ENCODE measurements around the gene MRPS2. TPM values are rescaled to one million over a fixed set of nuclear protein-coding genes. Genes with fewer than 3 reads are reported as not detected.
"Not testable (repeated sequence)": the region's sequence is repeated elsewhere in the genome, so short reads cannot be mapped to it uniquely, and the experiment has no call there.

MRPS2 gene
- total and polyA plus RNA-seq, 2 experiments from 2014 or later = 22.4 to 59.1 TPM

DNA sequence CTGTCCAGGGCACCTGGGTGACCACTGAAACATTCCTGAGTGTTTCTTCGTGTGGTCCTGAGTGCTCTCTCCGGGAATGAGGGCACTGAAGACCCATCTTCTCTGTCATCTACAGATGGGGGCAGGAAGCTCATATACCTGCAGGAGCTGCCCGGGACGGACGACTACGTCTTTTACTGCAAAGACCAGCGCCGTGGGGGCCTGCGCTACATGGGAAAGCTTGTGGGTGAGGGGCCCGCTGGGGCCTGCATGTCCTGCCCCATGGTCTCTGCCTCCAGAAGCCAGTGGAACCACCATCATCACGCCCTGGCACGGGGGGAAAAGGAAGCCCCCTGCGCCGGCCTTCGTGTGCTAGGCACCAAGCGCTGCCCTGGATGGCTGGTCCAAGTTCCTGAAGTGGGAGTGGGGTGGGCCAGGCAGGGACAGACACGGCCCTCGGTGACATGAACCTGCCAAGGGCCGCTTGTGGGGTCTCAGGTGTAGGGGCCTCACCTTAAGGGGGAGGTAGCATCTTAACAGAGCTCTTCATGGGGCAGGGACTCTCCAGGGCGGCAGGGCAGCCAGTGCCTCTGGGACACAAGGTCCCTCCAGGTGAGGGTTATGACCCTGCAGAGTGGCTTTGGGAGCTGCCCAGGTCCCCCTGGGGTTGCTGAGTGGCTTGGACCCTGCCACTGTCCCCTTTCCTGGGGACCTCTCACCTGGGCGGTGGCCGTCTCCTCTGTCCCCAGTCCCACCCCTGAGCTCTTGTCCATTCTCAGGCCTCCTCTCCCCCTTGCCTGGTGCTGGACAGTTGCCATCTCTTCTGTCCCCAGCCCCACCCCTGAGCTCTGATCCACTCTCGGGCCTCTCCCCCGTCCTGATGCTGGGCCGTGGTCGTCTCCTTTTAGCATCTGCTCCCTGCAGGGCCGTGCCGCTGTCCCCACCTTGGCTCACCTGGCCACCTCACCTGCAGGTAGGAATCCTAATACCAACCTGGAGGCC, 47.6 kb downstream of the MRPS2 start:
- H3K4me3 ChIP-seq = no peak overlapping the region
- H3K9me3 ChIP-seq (ENCODE audit: low read depth) = no peaks in the 10 kb centered on the region
- H3K9me2 ChIP-seq (replicated peaks; ENCODE audit: insufficient read depth) = no peaks in the 10 kb centered on the region
- no peaks in the 10 kb centered on the region for H4K20me1 ChIP-seq (ENCODE audit: insufficient read depth, poor library complexity, severe bottlenecking)
- 89% methylated on average over 26 of the region's 28 CpGs for WGBS (ENCODE audit: low lambda C conversion rate, missing lambda C conversion rate)
- TF ChIP-seq EZH2 (IDR thresholded peaks at IDR 0.05; ENCODE audit: borderline replicate concordance) = no peak
- H3K4me2 ChIP-seq = no peak overlapping the region
- no peak overlapping the region for H3K27ac ChIP-seq
- no peaks in the 10 kb centered on the region for H3K79me2 ChIP-seq
- H3K27me3 ChIP-seq = no peaks in the 10 kb centered on the region
- no peaks in the 10 kb centered on the region for H3K36me3 ChIP-seq (replicated peaks; ENCODE audit: insufficient read depth, low read depth)
- DNase-seq (ENCODE audit: low spot score) = no peak
- no peaks in the 10 kb centered on the region for H3K4me1 ChIP-seq (ENCODE audit: insufficient read depth)
- H2AFZ ChIP-seq = no peak overlapping the region

- DNase-seq (ENCODE audit: low spot score); H3K9me2 ChIP-seq (replicated peaks; ENCODE audit: insufficient read depth); H3K4me1 ChIP-seq (ENCODE audit: insufficient read depth); H2AFZ ChIP-seq; H3K27me3 ChIP-seq; H3K9me3 ChIP-seq (ENCODE audit: low read depth); H3K79me2 ChIP-seq; H3K27ac ChIP-seq; H3K4me3 ChIP-seq; H4K20me1 ChIP-seq (ENCODE audit: insufficient read depth, poor library complexity, severe bottlenecking); H3K36me3 ChIP-seq (replicated peaks; ENCODE audit: insufficient read depth, low read depth); H3K4me2 ChIP-seq: not testable (repeated sequence)
- 82% methylated on average over 26 of the region's 28 CpGs for WGBS (ENCODE audit: low lambda C conversion rate, missing lambda C conversion rate)
Observed at GRCh38 chr9:135549478-135550343, 49.2 kb downstream of the MRPS2 start.

- no peak overlapping the region for H3K4me3 ChIP-seq
- TF ChIP-seq EZH2phosphoT487 (IDR thresholded peaks at IDR 0.05; ENCODE audit: low read depth, severe bottlenecking, unreplicated experiment) (no peak), EZH2 (IDR thresholded peaks at IDR 0.05; ENCODE audit: borderline replicate concordance) (no peak)
- TF ChIP-seq, protein P1, sequence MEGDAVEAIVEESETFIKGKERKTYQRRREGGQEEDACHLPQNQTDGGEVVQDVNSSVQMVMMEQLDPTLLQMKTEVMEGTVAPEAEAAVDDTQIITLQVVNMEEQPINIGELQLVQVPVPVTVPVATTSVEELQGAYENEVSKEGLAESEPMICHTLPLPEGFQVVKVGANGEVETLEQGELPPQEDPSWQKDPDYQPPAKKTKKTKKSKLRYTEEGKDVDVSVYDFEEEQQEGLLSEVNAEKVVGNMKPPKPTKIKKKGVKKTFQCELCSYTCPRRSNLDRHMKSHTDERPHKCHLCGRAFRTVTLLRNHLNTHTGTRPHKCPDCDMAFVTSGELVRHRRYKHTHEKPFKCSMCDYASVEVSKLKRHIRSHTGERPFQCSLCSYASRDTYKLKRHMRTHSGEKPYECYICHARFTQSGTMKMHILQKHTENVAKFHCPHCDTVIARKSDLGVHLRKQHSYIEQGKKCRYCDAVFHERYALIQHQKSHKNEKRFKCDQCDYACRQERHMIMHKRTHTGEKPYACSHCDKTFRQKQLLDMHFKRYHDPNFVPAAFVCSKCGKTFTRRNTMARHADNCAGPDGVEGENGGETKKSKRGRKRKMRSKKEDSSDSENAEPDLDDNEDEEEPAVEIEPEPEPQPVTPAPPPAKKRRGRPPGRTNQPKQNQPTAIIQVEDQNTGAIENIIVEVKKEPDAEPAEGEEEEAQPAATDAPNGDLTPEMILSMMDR (IDR thresholded peaks at IDR 0.05; ENCODE audit: poor library complexity) = no peak
- no peaks in the 10 kb centered on the region for H3K9me3 ChIP-seq (ENCODE audit: low read depth)
- H3K4me1 ChIP-seq (ENCODE audit: insufficient read depth) = no peaks in the 10 kb centered on the region
- H3K36me3 ChIP-seq (replicated peaks; ENCODE audit: insufficient read depth, low read depth) = no peaks in the 10 kb centered on the region
- WGBS (ENCODE audit: low lambda C conversion rate, missing lambda C conversion rate) = 87% methylated on average over 16 of the region's 17 CpGs
- no peak overlapping the region for H2AFZ ChIP-seq
- no peaks in the 10 kb centered on the region for H4K20me1 ChIP-seq (ENCODE audit: insufficient read depth, poor library complexity, severe bottlenecking)
- H3K4me2 ChIP-seq = no peak overlapping the region
- no peaks in the 10 kb centered on the region for H3K9me2 ChIP-seq (replicated peaks; ENCODE audit: insufficient read depth)
- no peak overlapping the region for H3K27ac ChIP-seq
- H3K79me2 ChIP-seq = no peaks in the 10 kb centered on the region
- DNase-seq (ENCODE audit: low spot score) = no peak
- H3K27me3 ChIP-seq = no peaks in the 10 kb centered on the region
Observed at GRCh38 chr9:135550344-135550918, 49.9 kb downstream of the MRPS2 start.

- H2AFZ ChIP-seq = no peak overlapping the region
- H3K27me3 ChIP-seq = no peaks in the 10 kb centered on the region
- no peak for DNase-seq (ENCODE audit: low spot score)
- no peak overlapping the region for H3K4me3 ChIP-seq
- H3K79me2 ChIP-seq = no peaks in the 10 kb centered on the region
- 94% methylated on average over 13 of the region's 14 CpGs for WGBS (ENCODE audit: low lambda C conversion rate, missing lambda C conversion rate)
- H4K20me1 ChIP-seq (ENCODE audit: insufficient read depth, poor library complexity, severe bottlenecking) = no peaks in the 10 kb centered on the region
- no peak for TF ChIP-seq EZH2 (IDR thresholded peaks at IDR 0.05; ENCODE audit: borderline replicate concordance)
- no peak for TF ChIP-seq EZH2phosphoT487 (IDR thresholded peaks at IDR 0.05; ENCODE audit: low read depth, severe bottlenecking, unreplicated experiment)
- TF ChIP-seq, protein P1 (IDR thresholded peaks at IDR 0.05; ENCODE audit: poor library complexity) = no peak
- H3K36me3 ChIP-seq (replicated peaks; ENCODE audit: insufficient read depth, low read depth) = no peaks in the 10 kb centered on the region
- no peak overlapping the region for H3K4me2 ChIP-seq
- no peak overlapping the region for H3K27ac ChIP-seq
- H3K9me3 ChIP-seq (ENCODE audit: low read depth) = no peaks in the 10 kb centered on the region
- no peaks in the 10 kb centered on the region for H3K9me2 ChIP-seq (replicated peaks; ENCODE audit: insufficient read depth)
- H3K4me1 ChIP-seq (ENCODE audit: insufficient read depth) = no peaks in the 10 kb centered on the region
Observed at GRCh38 chr9:135551031-135551430, 50.5 kb downstream of the MRPS2 start.
